ENCODE data around the gene CDK5. TPM values are rescaled to one million over a fixed set of nuclear protein-coding genes. Genes with fewer than 3 reads are reported as not detected.

Gene CDK5
- polyA plus RNA-seq, 2 donors: 5.2 to 9.7 TPM

DNA sequence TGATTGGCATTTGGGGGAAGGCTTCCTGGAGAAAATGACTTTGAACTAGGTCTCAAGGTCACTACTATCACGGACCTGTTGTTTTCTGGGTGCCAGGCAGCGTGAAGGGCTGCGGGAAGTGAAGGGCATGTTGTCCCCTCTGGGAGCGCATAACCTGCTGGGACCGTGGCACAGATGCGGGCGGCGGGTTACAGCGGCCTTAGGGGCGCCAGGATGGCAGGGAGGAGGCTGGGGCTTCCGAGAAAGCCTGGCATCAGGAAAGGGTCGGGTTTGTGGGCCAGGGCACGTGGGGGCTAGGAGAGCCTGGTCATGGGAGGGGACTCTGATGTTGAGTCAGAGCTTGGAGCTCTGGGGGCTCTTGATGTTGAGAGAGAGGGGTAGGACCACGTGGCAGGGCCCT lies 7.8 kb upstream of the CDK5 start:
- no peaks in the 10 kb centered on the region for H3K9me3 ChIP-seq (ENCODE audit: control insufficient read depth in 2 of 2, insufficient read depth in 1 of 2, low read depth in 1 of 2, low read length in 1 of 2)
- no peak overlapping the region for H3K4me3 ChIP-seq (ENCODE audit: low read depth in 1 of 2, low read length in 2 of 2)
- H3K27me3 ChIP-seq (ENCODE audit: control insufficient read depth in 1 of 2, insufficient read depth in 2 of 2, low read length in 2 of 2): no peaks in the 10 kb centered on the region
- H3K27ac ChIP-seq (ENCODE audit: low read depth in 2 of 2, low read length in 1 of 2): no peak overlapping the region
- 80 to 88% methylated on average over 14 of the region's 14 CpGs for WGBS, 2 donors
- peaks cover 3 to 52% of the 10 kb centered on the region in 2 donors for H3K36me3 ChIP-seq (ENCODE audit: control insufficient read depth in 2 of 2, insufficient read depth in 2 of 2, low read length in 1 of 2)
- H3K4me1 ChIP-seq (ENCODE audit: control insufficient read depth in 2 of 2, insufficient read depth in 2 of 2, low read length in 1 of 2): peaks cover 11 to 21% of the 10 kb centered on the region in 2 donors

DNA sequence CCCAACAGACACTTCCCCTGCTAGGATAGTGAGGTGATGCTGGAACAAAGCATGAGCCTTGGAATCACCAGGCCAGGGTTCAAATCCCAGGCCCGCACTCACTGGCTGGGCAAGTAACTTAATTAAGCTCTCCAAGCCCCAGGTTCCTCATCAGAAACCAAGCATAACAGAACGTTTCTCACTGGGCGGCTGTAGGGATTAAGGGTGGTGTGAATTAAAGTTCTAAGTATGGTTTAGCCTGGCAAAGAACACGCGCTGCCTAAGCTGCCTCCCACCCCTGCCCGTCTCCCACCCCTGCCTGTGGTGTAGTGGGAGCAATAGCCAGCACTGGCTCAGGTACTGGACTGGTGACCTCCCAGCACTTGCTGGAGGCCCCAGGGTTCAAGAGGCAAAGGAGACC lies 7.3 kb upstream of the CDK5 start:
- H3K27me3 ChIP-seq (ENCODE audit: control insufficient read depth in 1 of 2, insufficient read depth in 2 of 2, low read length in 2 of 2): no peaks in the 10 kb centered on the region
- no peak overlapping the region for H3K4me3 ChIP-seq (ENCODE audit: low read depth in 1 of 2, low read length in 2 of 2)
- H3K4me1 ChIP-seq (ENCODE audit: control insufficient read depth in 2 of 2, insufficient read depth in 2 of 2, low read length in 1 of 2): peaks cover 11 to 25% of the 10 kb centered on the region in 2 donors
- no peak overlapping the region for H3K27ac ChIP-seq (ENCODE audit: low read depth in 2 of 2, low read length in 1 of 2)
- H3K9me3 ChIP-seq (ENCODE audit: control insufficient read depth in 2 of 2, insufficient read depth in 1 of 2, low read depth in 1 of 2, low read length in 1 of 2): no peaks in the 10 kb centered on the region
- H3K36me3 ChIP-seq (ENCODE audit: control insufficient read depth in 2 of 2, insufficient read depth in 2 of 2, low read length in 1 of 2): peaks cover 3 to 46% of the 10 kb centered on the region in 2 donors
- WGBS, 2 donors: 87 to 88% methylated on average over 6 of the region's 6 CpGs

DNA sequence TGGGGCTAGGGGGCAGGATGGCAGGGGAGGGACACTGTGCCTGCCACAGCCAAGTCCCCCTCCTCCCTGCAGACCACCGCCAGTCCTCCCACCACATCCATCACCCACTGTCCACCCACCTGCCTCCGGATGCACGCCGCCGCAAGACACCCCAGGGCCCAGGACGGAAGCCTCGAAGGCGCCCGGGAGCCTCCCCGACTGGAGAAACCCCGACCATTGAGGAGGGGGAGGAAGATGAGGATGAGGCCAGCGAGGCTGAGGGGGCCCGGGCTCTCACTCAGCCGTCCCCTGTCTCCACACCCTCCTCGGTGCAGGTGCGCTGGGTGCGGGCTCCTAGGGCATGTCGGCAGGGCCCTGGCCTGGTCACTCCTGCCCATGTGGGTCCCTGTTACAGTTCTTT lies 6.8 kb upstream of the CDK5 start:
- 94 to 98% methylated on average over 18 of the region's 18 CpGs for WGBS, 2 donors
- Histone ChIP-seq H3K36me3 (ENCODE audit: control insufficient read depth in 2 of 2, insufficient read depth in 2 of 2, low read length in 1 of 2) (peaks cover 3 to 41% of the 10 kb centered on the region in 2 donors), H3K4me3 (ENCODE audit: low read depth in 1 of 2, low read length in 2 of 2) (no peak overlapping the region), H3K27ac (ENCODE audit: low read depth in 2 of 2, low read length in 1 of 2) (no peak overlapping the region), H3K4me1 (ENCODE audit: control insufficient read depth in 2 of 2, insufficient read depth in 2 of 2, low read length in 1 of 2) (peaks cover 11 to 25% of the 10 kb centered on the region in 2 donors), H3K27me3 (ENCODE audit: control insufficient read depth in 1 of 2, insufficient read depth in 2 of 2, low read length in 2 of 2) (no peaks in the 10 kb centered on the region), H3K9me3 (ENCODE audit: control insufficient read depth in 2 of 2, insufficient read depth in 1 of 2, low read depth in 1 of 2, low read length in 1 of 2) (no peaks in the 10 kb centered on the region)

DNA sequence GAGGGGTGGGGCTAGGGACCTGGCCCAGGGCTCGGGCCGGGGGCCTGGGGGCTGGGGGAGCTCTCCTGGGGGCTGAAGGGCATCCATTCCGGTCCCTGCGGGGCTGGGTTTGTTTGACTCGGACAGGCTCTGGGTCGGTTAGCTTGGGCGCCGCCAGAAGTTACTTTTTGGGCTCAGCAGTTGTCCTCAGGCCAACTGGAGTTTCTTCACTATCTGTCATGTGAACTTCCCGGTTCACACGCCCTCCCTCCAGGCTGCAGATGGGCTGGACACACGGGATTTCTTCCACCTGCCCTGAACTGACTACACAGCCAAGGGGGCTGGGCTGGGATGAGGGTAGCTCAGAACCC lies 5.5 kb upstream of the CDK5 start:
- Histone ChIP-seq H3K27ac (ENCODE audit: low read depth in 2 of 2, low read length in 1 of 2) (peak overlapping the region; percentile 68 to 72), H3K4me3 (ENCODE audit: low read depth in 1 of 2, low read length in 2 of 2) (no peak overlapping the region), H3K4me1 (ENCODE audit: control insufficient read depth in 2 of 2, insufficient read depth in 2 of 2, low read length in 1 of 2) (peaks cover 11 to 27% of the 10 kb centered on the region in 2 donors), H3K36me3 (ENCODE audit: control insufficient read depth in 2 of 2, insufficient read depth in 2 of 2, low read length in 1 of 2) (peaks cover 3 to 39% of the 10 kb centered on the region in 2 donors), H3K27me3 (ENCODE audit: control insufficient read depth in 1 of 2, insufficient read depth in 2 of 2, low read length in 2 of 2) (no peaks in the 10 kb centered on the region), H3K9me3 (ENCODE audit: control insufficient read depth in 2 of 2, insufficient read depth in 1 of 2, low read depth in 1 of 2, low read length in 1 of 2) (no peaks in the 10 kb centered on the region)
- WGBS, 2 donors: 34 to 36% methylated on average over 11 of the region's 11 CpGs

DNA sequence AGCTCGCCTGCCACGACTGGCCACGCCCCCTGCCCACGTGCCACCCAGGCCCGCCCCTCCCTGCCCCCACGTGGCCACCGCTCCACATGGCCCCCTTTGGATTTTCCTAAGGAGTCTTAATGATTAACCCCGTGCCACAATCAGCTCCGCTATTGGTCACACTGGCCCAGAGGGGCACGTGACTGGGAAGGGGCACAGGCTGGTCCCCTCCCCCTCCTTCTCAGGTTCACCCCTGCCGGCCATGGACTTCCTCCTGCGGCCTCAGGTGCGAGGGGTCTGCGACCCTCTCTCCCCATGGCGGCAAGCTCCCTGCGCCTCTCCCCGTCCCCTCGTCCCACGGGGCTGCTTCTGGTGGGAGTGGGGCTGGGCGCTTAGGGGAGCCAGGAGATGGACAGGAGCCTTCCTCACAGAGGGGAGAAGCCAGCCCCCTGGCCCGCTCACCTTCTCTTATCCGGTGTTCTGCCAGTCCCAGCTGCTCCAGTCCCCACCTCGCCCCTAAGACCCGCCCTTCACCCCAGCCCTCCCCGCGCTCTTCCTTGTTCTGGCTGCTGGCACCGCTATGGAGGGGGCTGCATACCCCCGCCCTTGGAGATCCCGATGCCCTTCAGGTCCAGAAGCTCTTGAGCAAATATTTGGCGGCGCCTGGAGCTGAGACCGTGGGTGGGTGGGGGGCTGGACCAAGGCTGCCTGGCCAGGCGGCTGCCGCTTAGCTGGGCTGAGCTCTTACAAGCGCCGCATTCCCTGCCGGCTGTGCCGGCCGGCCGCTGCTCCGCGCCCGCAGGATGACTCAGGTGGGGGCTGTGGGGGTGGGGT lies 4.9 kb upstream of the CDK5 start:
- 37 to 53% methylated on average over 38 to 43 of the region's 43 CpGs for WGBS, 2 donors
- no peaks in the 10 kb centered on the region for H3K27me3 ChIP-seq (ENCODE audit: control insufficient read depth in 1 of 2, insufficient read depth in 2 of 2, low read length in 2 of 2)
- peak overlapping the region; percentile 68 to 72 for H3K27ac ChIP-seq (ENCODE audit: low read depth in 2 of 2, low read length in 1 of 2)
- peaks cover 11 to 27% of the 10 kb centered on the region in 2 donors for H3K4me1 ChIP-seq (ENCODE audit: control insufficient read depth in 2 of 2, insufficient read depth in 2 of 2, low read length in 1 of 2)
- peaks cover 2 to 35% of the 10 kb centered on the region in 2 donors for H3K36me3 ChIP-seq (ENCODE audit: control insufficient read depth in 2 of 2, insufficient read depth in 2 of 2, low read length in 1 of 2)
- H3K9me3 ChIP-seq (ENCODE audit: control insufficient read depth in 2 of 2, insufficient read depth in 1 of 2, low read depth in 1 of 2, low read length in 1 of 2): no peaks in the 10 kb centered on the region
- no peak overlapping the region for H3K4me3 ChIP-seq (ENCODE audit: low read depth in 1 of 2, low read length in 2 of 2)

DNA sequence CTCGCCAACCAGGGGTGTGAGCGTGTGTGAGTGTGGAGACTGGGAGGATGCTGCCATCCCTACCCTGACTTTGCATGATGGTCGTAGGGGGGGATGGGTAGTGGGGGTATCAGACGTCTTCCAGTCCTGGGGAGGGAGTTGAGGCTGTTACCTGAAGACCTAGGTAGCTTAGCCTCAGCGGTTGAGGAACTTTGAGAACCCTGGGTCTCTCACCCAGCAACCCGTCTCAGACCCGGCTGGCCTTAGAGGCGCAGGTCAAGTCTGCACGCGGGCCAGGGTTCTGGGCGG lies 4.4 kb upstream of the CDK5 start:
- peaks cover 12 to 28% of the 10 kb centered on the region in 2 donors for H3K4me1 ChIP-seq (ENCODE audit: control insufficient read depth in 2 of 2, insufficient read depth in 2 of 2, low read length in 1 of 2)
- H3K4me3 ChIP-seq (ENCODE audit: low read depth in 1 of 2, low read length in 2 of 2): no peak overlapping the region

DNA sequence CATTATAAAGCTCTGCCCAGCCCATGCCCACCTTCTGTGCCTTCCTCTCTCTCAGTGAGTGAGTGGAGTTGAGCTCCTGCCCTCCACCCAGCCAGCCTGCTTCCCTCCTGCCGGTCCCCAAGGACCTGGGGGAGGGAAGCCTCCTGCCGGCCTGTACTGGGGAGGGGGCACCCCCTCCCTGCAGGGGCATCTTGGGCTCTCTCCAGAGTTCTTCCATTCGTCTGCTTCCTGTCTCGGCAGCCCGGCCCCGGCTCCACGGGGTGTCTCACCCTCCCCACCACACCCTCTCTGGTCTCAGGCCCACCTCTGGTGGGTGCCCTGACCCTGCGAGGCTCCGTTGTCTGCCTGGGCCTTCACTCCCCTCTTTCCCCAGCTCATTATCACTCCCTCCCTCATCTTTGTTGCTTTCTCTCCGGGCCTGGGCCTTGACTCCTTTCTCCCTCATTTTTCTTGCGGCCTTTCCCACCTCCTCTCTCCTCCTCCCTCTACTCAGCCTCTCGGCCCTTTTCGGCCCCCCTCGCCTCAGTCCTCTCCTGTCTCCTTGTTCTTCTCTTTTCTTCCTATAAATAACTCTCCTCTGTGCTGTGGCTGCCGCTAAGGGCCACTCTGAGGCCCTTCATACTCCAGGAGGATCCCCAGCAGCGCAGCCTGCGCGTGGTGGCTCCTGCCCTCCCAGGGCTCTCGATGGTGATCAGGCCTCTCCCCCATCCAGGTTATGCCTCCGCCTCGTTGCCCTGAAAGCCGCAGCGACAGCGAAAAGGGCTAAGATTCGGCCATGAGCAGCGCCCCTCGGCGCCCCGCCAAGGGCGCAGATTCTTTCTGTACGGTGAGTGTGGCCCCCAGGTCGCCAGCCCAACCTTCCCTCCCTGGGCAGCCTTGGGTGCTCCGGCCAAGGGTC lies 3.8 kb upstream of the CDK5 start:
- H3K4me1 ChIP-seq (ENCODE audit: control insufficient read depth in 2 of 2, insufficient read depth in 2 of 2, low read length in 1 of 2): peaks cover 16 to 30% of the 10 kb centered on the region in 2 donors
- H3K4me3 ChIP-seq (ENCODE audit: low read depth in 1 of 2, low read length in 2 of 2): no peak overlapping the region
- WGBS, 2 donors: 63 to 68% methylated on average over 31 to 33 of the region's 33 CpGs

More for the DNA sequence above, 4.4 kb upstream of the CDK5 start:
- 59 to 80% methylated on average over 8 to 11 of the region's 11 CpGs for WGBS, 2 donors
- Histone ChIP-seq H3K9me3 (ENCODE audit: control insufficient read depth in 2 of 2, insufficient read depth in 1 of 2, low read depth in 1 of 2, low read length in 1 of 2) (no peaks in the 10 kb centered on the region), H3K27me3 (ENCODE audit: control insufficient read depth in 1 of 2, insufficient read depth in 2 of 2, low read length in 2 of 2) (no peaks in the 10 kb centered on the region), H3K36me3 (ENCODE audit: control insufficient read depth in 2 of 2, insufficient read depth in 2 of 2, low read length in 1 of 2) (peaks cover 0 to 30% of the 10 kb centered on the region in 2 donors), H3K27ac (ENCODE audit: low read depth in 2 of 2, low read length in 1 of 2) (no peak overlapping the region)

DNA sequence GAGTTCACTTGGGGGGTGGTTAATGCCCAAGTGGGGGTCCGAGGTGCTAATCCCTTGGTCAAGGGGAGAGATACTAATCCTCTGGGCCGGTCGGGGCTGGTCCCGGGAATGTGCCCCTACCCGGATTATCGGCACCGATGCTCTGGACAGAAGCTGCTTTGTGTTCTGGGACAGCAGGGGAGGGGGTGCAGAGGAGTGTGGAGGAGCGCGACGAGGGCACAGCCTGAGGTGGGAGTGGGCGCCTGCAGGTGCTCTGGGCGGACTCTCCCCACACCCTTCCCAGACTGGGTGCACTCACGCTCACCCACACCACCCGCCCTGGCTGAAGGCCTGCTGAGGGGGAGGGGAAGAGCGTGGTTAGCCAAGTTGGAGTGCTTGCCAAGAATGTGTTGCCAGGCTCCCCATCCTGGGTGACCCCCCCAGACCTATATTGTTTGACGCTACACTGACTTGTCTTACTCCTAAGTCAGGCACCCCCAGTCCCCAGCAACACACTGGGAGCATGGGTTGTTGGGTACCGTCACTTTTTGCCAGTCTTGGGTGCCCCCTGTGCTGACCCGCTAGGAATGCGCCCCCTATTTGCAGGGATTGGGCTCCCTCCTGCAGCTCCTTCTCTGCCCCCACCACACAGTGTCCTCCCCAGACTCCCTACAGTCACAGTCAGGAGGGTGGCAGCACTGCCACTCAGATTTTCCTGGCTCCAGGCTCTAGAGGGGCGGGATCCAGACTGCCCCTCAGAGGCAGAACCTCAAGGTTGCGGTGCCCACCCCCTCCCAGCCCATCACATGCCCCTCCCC lies 2.9 kb upstream of the CDK5 start:
- peaks cover 0 to 18% of the 10 kb centered on the region in 2 donors for H3K36me3 ChIP-seq (ENCODE audit: control insufficient read depth in 2 of 2, insufficient read depth in 2 of 2, low read length in 1 of 2)
- peak overlapping the region; percentile 77 to 84 for H3K4me3 ChIP-seq (ENCODE audit: low read depth in 1 of 2, low read length in 2 of 2)
- H3K27me3 ChIP-seq (ENCODE audit: control insufficient read depth in 1 of 2, insufficient read depth in 2 of 2, low read length in 2 of 2): no peaks in the 10 kb centered on the region
- H3K27ac ChIP-seq (ENCODE audit: low read depth in 2 of 2, low read length in 1 of 2): peak overlapping the region; percentile 17 to 43
- peaks cover 16 to 30% of the 10 kb centered on the region in 2 donors for H3K4me1 ChIP-seq (ENCODE audit: control insufficient read depth in 2 of 2, insufficient read depth in 2 of 2, low read length in 1 of 2)
- H3K9me3 ChIP-seq (ENCODE audit: control insufficient read depth in 2 of 2, insufficient read depth in 1 of 2, low read depth in 1 of 2, low read length in 1 of 2): no peaks in the 10 kb centered on the region
- 9% methylated on average over 20 to 21 of the region's 21 CpGs for WGBS, 2 donors

More for the DNA sequence above, 3.8 kb upstream of the CDK5 start:
- Histone ChIP-seq H3K27me3 (ENCODE audit: control insufficient read depth in 1 of 2, insufficient read depth in 2 of 2, low read length in 2 of 2) (no peaks in the 10 kb centered on the region), H3K27ac (ENCODE audit: low read depth in 2 of 2, low read length in 1 of 2) (peak overlapping the region in 1 of 2 donors; percentile 17), H3K36me3 (ENCODE audit: control insufficient read depth in 2 of 2, insufficient read depth in 2 of 2, low read length in 1 of 2) (peaks cover 0 to 25% of the 10 kb centered on the region in 2 donors), H3K9me3 (ENCODE audit: control insufficient read depth in 2 of 2, insufficient read depth in 1 of 2, low read depth in 1 of 2, low read length in 1 of 2) (no peaks in the 10 kb centered on the region)

DNA sequence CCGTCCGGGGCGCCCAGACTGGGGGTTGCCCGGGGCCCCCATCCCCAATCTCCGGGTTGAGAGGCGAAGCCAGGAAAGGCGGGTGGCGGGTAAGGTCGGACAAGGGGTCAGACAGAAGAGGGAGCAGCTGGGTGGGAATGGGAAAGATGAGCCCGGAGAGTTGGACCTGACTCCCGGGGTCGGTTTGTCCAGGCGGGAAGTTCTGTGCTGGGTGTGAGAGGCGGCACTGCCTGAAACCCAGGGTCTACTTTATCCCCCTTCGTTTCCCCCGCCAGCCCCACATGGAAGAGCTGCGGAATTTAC lies 2.4 kb upstream of the CDK5 start:
- 2% methylated on average over 17 of the region's 17 CpGs for WGBS, 2 donors
- H3K9me3 ChIP-seq (ENCODE audit: control insufficient read depth in 2 of 2, insufficient read depth in 1 of 2, low read depth in 1 of 2, low read length in 1 of 2): no peaks in the 10 kb centered on the region
- H3K4me1 ChIP-seq (ENCODE audit: control insufficient read depth in 2 of 2, insufficient read depth in 2 of 2, low read length in 1 of 2): peaks cover 16 to 30% of the 10 kb centered on the region in 2 donors
- H3K27ac ChIP-seq (ENCODE audit: low read depth in 2 of 2, low read length in 1 of 2): peak overlapping the region in 1 of 2 donors; percentile 99
- H3K4me3 ChIP-seq (ENCODE audit: low read depth in 1 of 2, low read length in 2 of 2): peak overlapping the region; percentile 77 to 84
- peaks cover 0 to 13% of the 10 kb centered on the region in 2 donors for H3K36me3 ChIP-seq (ENCODE audit: control insufficient read depth in 2 of 2, insufficient read depth in 2 of 2, low read length in 1 of 2)
- H3K27me3 ChIP-seq (ENCODE audit: control insufficient read depth in 1 of 2, insufficient read depth in 2 of 2, low read length in 2 of 2): no peaks in the 10 kb centered on the region

All from esophagus (tissue), 2 donors.